ENCODE measurements around the gene EPS8.
"Not testable (repeated sequence)": the region's sequence is repeated elsewhere in the genome, so short reads cannot be mapped to it uniquely, and the experiment has no call there.

EPS8 gene

DNA sequence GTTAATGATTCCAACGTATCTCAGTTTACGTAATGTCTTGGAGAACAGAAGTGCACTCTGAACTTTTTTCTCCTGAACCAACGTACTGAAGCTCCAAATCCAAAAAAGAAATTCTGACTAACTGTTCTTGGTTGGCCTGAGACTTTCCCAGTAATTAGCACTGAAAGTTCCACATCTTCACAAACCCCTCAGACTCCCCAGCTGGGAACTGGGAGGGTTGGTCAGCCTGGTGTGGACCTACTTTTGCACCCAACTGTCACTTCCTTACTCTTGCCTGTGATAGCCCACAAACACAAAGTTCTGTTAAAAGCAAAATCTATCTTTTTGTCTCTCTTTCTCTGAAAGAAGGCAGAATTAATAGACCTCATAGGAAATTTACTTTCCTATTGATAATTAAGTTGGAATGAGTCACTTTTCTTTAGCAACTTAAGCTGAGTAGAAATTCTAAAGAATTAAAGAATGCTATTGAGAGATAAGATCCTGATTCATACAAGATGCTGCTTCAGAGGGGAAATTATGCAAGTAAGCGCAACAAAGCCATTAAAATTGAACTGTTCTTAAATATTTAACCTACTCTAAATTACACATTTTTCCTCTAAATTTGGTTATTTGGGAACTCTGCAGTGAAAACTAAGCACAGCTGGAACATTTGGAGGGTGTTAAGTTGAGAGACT, 155.0 kb downstream of the EPS8 start:
- no peak for DNase-seq

DNA sequence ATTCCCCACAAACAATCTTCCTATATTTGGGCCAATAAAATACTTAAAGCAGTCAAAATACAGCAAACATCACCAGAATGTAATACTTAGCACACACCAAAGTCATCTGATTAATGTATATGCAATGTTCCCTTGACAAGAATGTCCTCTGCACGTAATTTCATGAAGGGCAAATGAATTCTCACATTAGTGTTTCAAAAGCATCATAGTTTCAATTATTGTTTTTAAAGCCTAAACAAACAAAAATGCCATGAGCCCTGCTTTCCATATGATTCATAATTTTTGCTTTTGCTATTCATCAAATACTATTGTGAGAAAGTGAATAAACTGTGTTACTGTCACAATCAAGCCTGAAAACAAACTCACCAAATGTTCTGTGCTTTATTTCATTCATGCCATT, 156.0 kb downstream of the EPS8 start:
- no peak for DNase-seq

DNA sequence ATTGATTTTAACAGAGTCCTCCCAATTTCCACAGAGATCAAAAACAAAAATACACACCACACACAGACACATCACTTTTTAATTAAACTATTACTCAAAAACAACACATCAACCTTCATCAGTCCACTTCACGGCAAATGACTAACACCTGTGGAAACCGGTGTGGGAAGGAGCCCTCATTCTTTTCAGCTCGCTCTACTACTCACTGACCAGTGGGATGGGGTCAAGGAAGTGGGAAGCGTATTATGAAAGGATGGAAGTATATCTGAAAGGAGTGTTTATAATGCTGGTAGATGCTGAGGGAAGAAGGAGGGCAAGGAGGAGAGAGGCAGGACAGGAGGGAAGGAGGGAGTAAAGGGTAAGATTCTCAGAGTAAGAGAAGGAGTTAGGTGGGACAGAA, 156.5 kb downstream of the EPS8 start:
- DNase-seq = no peak

DNA sequence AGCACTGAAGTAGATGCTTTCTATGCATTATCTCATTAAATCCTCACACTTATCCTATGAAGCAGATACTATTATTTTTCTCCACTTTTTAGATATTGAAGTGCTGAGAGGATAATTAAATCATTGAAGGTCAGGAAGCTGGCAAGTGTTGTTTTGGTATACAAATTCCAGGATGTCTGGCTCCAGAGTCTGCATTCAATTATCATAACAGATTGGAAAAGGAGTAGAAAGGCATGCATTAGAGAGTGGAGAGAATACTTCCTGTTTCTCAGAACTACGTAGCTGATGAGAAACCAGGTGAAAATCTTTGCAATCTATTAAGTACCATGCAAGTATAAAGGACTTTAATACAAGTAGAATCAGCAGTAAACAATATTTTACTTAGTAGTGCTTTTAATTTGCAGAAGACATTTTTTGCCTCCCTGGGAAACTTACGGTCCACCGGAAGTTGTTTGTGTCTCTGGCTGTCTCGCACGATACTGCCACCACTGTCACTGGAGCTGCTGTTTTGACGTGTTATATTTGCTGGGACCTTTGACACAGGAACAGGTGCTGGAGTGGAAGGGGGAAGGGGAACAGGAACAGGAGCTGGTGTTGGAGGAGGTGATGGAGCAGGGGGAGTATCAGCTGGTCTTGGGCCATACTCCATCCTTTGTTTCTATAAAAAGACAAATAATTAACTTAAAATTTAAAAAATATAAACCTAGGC, 158.0 kb downstream of the EPS8 start:
- DNase-seq = no peak

DNA sequence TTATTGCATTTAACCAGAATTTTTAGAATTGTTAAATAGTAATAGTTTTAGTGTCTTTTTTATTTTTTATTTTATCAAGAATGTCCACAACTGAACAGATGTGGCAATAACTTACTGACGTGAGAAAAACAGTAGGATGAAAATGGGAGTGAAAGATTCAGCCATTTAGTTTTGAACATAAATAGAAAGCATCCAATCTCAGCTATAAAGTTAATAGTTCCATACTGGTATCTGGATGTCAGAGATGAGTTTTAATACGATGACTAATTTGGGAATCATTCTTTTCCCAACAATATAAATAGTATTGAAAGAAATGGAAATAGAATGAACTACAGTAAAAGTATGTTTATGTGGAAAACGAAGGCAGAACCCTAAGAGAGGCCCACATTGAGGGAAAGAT, 159.4 kb downstream of the EPS8 start:
- no peak for DNase-seq

DNA sequence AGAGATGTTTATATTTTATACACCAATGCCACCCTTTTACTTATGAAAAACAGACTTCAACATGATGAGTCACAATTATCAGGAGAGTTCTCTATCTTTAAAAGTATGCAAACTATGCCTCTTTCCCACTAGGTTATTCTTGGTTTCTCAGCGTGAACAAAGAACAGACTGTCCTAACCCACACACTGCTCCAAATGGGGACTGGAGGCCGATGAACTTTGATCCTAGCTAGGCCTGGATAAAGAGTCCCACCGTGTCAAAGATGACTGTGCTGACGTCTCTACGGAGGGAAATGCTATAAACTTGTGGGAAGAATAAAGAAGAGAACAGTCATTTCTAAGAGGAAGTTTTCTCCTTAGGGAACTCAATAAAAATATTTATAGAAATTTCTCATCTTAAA, 160.1 kb downstream of the EPS8 start:
- DNase-seq = no peak

DNA sequence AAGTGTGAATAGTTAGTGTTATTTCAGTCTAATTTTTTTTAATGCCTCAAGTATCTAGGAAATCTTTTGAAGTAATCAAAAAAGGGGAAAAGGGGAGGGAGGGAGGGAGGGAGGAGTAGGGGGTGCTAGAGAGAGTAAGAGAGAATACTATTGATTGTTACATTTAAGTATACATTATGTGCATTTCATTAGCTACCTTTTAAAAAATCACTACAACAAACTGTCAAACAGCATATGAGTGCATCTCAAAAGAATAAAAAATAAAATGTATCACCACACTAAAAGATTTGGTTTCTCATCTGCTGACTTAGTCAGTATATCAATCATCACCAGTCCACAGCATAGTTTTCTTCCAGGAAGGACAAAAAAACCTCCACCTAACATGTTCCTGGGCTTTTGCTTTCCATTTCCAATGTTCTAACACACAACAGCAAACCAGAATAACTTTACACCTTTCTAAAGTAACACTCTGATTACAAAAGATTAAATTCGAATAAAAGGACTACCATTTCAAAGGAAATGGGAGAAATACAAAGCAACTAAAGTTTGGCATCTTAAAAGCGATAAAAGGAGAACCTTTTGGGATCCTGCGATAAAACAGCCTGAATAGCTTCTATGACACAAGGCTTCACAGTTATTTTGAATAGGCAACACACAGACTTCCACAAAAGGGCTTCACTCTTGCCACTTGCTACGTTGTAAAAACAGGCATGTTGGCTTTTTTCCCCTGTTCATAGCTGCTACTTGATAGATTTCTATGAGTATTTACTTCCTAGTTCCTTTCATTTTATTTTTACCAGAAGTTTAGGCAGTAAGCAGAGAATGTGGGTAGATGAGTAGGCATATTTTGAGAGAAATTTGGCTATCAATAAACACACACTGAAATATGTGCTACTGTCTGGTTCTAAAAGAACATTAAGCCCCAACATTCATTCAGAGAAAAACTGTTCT, 160.9 kb downstream of the EPS8 start:
- no peak for DNase-seq

DNA sequence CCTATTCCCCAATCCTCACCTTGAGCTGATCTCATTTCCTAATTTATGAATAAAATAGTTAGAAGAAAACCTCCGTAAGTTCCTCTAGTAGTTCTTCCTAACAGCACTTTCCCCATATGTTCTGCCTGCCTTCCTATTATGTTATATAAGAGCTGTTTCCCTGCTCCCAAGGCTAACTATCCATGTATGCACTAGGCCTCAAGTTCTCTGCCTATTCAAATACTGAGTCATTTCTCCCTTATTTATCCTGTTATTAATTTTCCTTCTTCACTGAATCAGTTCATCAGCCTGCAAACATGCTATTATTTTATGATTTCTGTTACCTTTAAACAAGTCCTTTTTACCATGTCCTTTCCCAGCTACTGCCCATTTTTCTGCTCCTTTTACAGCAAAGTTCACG, 164.1 kb downstream of the EPS8 start:
- DNase-seq = no peak

DNA sequence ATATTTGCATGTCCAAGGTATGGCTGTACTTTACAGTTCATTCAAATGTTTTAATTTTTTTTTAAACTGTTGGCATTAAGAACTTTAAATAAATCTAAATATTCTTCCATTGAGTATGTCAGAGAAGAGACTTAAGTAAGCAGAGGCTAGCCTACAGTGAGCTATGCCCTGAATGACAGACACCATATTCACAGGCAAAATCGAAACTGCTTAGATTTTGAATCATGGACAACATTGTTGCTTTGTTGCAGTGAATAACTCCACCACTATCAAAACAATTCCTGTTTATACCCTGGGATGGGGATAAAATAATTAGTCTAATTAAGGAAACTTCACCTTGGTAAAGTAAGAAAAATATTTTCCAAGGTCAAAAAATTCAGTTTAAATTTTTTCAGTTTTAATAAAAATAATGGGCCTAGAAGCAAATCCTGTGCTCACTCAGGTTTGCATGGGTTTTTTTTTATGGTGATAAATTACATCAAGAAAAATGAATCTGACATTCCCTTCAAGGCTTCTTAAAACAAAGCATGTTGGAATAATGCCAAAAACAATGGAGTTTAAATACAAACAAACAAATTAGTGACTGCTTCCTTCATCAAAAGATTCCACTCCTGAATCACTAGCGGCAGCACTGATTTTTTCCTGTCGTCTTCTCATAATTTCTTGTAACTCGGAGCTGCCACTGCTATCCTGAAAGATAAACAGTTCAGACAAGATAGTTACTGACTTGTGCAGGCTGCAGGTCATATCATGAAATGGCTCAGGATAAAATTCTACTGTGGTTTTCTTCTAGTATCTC, 168.2 kb downstream of the EPS8 start:
- DNase-seq = peak in 1 of 3 experiments; percentile 29

DNA sequence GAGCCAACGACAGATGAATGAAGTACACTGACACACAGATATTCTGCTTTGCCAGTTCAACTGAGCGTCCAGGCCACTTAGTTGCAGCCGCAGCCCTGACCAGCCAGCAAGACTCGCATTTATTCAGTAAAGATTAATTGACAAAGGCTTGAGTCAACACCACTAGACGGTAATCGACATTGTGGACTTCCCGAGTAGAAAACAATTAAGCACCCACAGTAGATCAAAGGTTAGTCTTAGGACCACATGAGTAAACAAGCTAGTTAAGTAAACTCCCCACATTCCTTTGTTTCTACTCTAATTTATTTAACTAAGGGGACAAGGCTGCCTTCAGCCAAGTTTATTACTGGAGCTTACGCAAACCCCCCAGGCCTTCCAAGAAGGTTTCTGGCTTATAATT, 172.7 kb downstream of the EPS8 start:
- not testable (repeated sequence) for DNase-seq

DNA sequence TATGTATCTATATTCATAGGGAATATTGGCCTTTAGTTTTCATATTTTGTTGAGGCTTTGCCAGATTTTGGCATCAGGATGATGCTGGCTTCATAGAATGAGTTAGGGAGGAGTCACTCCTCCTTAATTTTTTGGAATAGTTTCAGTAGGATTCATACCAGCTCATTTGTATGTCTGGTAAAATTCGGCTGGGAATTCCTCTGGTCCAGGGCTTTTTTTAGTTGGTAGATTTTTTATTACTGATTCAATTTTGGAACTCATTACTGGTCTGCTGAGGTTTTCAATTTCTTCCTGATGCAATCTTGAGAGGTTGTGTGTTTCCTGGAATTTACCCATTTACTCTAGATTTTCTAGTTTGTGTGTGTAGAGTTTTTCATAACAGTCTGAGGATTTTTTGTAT, 175.2 kb downstream of the EPS8 start:
- DNase-seq = no peak

DNA sequence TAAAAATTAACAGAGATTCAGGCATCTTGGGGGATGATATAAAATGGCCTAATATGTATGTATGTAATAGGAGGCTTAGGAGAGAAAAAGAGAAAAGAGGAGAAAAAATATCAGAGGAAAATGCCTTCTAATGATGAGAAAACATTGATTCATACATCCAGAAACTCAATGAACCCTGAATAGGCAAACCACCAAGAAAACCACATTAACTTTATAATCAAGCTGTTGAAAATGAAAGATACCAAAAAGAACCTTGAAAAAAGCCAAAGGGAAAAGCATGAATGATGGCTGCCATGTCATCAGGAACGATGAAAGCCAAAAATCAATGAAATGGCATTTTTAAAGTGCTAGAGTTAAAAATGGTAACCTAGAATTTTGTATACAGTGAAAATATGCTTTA, 180.2 kb downstream of the EPS8 start:
- no peak for DNase-seq

DNA sequence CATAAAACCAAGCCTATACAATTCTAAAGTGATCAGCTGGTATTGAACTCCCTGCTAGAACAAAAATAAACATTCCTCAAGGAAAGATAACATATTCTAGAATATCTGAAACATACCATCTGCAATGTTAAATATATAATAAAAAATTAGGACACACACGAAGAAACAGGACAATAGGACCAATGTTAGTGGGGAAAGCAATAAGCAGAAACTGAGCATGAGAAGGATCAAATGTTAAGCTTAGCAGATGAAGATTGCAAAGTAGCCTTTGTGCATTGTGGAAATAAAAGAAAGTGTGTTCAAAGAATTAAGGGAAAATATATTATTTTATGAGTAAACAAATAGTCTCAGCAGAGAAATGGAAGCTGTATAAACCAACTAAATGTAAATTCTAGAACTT, 180.8 kb downstream of the EPS8 start:
- no peak for DNase-seq

DNA sequence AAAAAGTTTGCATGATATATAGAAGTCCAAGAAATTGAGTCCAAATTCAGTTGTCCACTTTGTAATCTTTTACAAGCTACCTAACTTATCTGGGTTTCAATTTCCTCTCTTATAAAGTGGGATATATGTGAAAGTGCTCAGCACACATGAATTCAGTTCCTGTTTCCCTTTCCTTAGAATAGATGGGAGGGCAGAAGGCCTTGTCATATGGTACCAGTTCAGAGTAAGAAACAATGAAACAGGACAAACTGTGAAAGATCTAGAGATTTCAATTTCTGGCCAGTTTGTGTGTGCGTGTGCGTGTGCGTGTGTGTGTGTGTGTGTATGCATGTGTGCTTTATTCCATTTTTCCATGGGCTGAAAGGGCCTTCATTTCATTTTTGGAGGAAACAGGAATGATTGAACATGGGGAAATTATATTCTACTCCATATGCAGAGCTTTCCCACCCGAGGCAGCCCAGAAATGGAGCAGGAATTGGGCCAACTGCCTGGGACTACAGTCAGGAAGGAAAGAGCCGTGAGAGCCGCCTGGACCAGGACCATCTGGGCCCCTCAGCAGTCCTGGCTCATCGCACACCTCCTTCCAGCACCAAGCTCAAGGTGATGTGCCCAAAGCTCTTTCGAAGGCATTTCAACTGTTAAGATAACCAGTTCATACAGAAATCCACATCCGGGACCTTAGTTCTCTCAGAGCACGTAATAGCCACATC, 183.2 kb downstream of the EPS8 start:
- no peak for DNase-seq

DNA sequence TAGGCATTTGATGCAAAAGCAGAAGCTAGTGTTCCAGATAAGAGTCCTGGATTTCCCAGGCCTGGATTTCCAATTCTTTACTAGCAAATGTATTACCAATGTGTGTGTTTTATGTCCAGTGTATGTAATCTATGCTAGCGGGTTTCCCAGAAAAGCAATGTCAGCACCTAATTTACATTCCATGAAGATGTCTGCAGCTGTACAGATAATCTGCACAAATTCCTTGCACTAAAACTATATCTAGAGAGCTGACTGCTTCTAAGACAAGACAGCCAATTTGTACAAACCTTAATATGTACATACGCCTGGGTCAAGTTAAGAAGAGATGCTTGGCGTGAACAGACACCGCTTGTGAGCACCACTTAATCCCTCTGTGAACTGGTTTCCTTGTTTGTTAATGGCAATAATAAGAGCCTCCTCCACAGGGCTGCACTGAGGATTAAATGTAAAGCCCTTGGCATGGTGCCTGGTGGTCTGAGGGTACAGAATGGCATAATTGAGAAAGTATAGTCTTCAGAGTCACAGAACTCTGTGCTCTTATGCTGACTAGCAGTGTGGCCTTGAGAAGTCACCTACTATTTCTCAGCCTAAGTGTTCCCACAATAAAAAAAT, 185.6 kb downstream of the EPS8 start:
- DNase-seq = peak; percentile 31 to 77 (median 57)

DNA sequence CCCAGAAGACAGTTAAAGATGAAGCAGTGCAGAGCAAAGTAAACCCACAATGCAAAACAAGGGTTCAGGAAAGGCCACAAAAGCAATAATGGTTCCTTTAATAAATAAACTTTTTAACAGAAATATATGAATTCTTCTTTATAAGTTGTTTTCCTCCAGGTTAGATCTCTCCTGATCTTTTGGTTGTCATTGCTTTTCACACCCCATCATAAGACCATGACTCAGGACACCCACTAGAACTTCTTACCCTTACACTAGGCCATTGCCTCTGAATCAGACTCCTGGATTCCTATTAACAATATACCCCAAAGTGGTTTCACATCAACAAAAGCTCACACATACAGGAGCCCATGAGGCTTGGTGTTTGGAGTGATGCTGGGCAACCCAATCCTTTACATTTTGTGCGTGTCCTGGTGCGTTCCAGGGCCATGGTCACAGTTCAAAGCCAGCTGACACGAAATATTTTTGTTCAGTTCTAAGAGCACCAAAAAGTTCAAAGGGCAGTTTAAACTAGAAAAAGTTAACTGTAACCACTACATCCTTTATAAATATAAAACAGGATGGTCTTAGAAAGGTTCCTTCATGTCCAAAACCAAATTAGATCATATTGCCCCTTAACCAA, 187.0 kb downstream of the EPS8 start:
- no peak for DNase-seq

DNA sequence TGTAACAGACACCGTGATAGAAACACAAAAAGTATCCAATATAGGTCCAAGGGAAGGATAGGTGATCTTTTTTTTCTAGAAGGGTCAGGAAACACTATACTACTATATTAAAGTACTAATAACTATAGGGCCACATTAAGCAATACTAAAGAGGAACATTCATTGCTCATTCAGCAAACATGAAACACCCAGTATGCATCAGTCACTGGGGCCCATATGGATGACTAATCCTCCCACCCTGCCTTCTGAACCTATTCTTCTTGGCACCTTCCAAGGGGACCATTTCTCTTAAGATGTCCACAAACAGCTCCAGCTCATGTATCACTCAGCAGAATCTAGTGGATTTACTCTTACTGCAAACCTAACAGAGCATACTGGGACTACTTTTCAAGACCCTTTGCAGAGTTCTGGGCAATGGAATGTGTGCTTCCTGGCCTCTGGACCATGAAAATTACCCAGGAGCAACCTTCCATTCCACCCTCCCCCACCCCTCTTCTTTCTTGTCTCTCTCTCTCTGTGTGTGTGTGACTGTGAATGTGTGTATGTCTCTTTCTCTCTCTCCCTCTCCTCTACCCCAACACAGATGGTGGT, 187.9 kb downstream of the EPS8 start:
- no peak for DNase-seq

DNA sequence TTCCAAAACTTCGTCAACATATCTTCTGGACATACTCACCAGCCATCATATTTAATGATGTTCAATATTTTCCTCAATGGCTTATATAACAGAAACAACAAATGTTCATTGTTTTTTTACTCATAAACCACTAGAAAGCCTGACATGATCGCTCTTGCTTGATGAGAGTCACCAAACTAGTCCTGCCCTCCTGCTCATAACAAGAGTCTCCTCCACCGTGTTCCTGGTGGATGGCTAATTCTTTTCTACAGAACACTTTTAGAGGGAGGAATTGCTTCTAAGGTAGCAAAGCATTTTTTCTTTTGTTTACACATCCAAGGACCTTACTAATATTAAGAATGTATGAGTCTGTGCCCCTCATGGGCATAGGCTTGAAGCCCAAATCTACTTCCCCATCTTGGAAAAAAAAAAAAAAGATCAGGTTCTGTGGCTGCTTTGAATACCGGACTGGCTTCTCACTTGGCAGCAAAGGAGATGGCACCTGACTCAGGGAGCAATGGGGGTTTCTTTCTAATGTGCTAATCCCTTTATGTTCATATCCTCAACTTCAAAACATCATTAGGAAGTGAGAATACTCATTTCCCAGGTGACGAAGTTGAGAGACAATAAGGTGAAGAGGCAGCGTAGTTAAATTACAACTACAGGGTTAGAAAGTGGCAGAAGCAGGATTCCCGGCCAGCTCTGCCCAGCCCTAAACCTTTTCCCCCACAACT, 188.8 kb downstream of the EPS8 start:
- no peak for DNase-seq

DNA sequence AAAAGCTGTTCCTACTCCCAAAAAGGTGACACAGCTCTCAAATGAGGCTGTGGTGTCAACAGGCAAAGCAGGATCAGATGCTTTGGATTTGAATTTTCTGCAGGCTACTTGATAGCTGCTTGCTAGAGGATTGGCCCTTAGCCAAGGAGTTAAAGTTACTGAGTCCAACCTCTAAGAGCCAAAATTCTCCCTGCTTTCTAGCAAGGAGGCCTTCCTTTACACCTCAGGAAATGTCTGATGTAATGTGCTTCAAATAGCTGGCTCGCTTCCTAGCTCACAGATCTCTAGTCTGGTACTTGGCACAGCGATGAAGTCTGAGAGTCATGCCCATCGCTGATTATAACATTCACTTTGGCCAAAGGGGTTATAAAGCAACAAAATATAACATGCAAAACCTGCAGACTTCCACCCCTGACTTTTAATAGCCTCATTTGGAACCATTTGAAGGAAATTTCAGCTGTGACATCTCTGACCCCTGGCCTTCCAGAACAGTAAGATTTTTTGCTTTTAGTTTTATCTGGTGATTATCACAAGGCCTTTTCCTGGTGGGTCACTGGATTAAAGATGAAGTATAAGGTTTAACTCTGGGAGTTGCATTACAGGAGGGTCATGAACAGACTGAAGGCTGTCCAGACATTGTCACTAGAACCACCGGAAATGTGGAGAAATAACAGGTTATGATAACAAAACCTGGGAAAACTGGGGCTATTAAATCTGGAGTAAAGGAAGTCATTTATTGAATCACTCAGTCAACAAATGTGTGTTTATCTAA, 189.7 kb downstream of the EPS8 start:
- DNase-seq = peak in 1 of 3 experiments; percentile 33
